IMR-90 (cell line): Measurements from ENCODE around the gene NHEJ1. TPM values are rescaled to one million over a fixed set of nuclear protein-coding genes. Genes with fewer than 3 reads are reported as not detected.

Source experiments
- ATAC-seq: fragments of 200-7000 bp; cut with Tn5 transposase; 2 replicates; pipeline ENCODE4 v1.9.1; 2020; ENCODE audit warnings: low read depth, mild to moderate bottlenecking, moderate library complexity
- BruUV-seq: library from RNA; stranded (reverse); fragments of 400-500 nt; replicated peaks from 2 replicates; lab custom pipeline; 2021; lab: Mats Ljungman, UMichigan
- CTCF ChIA-PET: fragments of 300-600 bp; formaldehyde crosslinking; extraction: SDS; loops from one replicate; lab custom pipeline; 2021; ENCODE audit warnings: antibody characterized with exemption; lab: Yijun Ruan, JAX
- POLR2A ChIA-PET: fragments of 300-600 bp; sonication (Branson Sonifier 250); formaldehyde crosslinking; loops from one replicate; lab custom pipeline; 2022; ENCODE audit warnings: antibody characterized with exemption; ENCODE audit not compliant: unreplicated experiment; lab: Charles Lee
- DNase-seq: peaks from one replicate; pipeline ENCODE4 v3.0.0; 2013
- H2AFZ ChIP-seq: replicated peaks from 2 replicates; pipeline ENCODE3; 2013; ENCODE audit warnings: low read length, mild to moderate bottlenecking; ENCODE audit not compliant: poor library complexity
- H2AK5ac ChIP-seq: 2 replicates; pipeline ENCODE4 v1.6.1; 2013; ENCODE audit warnings: low read depth, low read length, inconsistent platforms
- H2AK9ac ChIP-seq: replicated peaks from 2 replicates; pipeline ENCODE3; 2013; ENCODE audit warnings: mild to moderate bottlenecking, low read depth, low read length, moderate library complexity; ENCODE audit not compliant: poor library complexity
- H2BK120ac ChIP-seq: 2 replicates; pipeline ENCODE4 v1.6.1; 2013; ENCODE audit warnings: low read depth, low read length, inconsistent platforms
- H2BK15ac ChIP-seq: 3 replicates; pipeline ENCODE4 v1.6.1; 2013; ENCODE audit warnings: low read depth, low read length, inconsistent platforms
- H2BK20ac ChIP-seq: 2 replicates; pipeline ENCODE4 v1.6.1; 2013; ENCODE audit warnings: low read depth, mild to moderate bottlenecking, inconsistent platforms, low read length, moderate library complexity
- H2BK5ac ChIP-seq: 2 replicates; pipeline ENCODE4 v1.6.1; 2013; ENCODE audit warnings: mild to moderate bottlenecking, low read depth, low read length, inconsistent platforms; ENCODE audit not compliant: poor library complexity, severe bottlenecking
- H3K14ac ChIP-seq: replicated peaks from 2 replicates; pipeline ENCODE4 v1.6.1; 2013; ENCODE audit warnings: low read depth, low read length, inconsistent platforms
- H3K18ac ChIP-seq: 2 replicates; pipeline ENCODE4 v1.6.1; 2013; ENCODE audit warnings: low read depth, low read length, control low read depth
- H3K23ac ChIP-seq: 2 replicates; pipeline ENCODE4 v1.6.1; 2013; ENCODE audit warnings: low read depth, low read length, inconsistent platforms
- H3K27ac ChIP-seq: 2 replicates; pipeline ENCODE4 v1.5.1; 2013; ENCODE audit warnings: mild to moderate bottlenecking, control low read depth, low read length; ENCODE audit not compliant: insufficient read depth
- H3K27me3 ChIP-seq: 2 replicates; pipeline ENCODE4 v1.6.1; 2013; ENCODE audit warnings: low read length; ENCODE audit not compliant: control insufficient read depth, insufficient read depth
- H3K36me3 ChIP-seq: 2 replicates; pipeline ENCODE4 v1.6.1; 2013; ENCODE audit warnings: low read length, mixed read lengths; ENCODE audit not compliant: control insufficient read depth, insufficient read depth
- H3K4ac ChIP-seq: 2 replicates; pipeline ENCODE4 v1.6.1; 2013; ENCODE audit warnings: low read depth, low read length, inconsistent platforms
- H3K4me1 ChIP-seq: 2 replicates; pipeline ENCODE4 v1.6.1; 2013; ENCODE audit warnings: low read length, mixed read lengths; ENCODE audit not compliant: control insufficient read depth, insufficient read depth
- H3K4me2 ChIP-seq: 2 replicates; pipeline ENCODE4 v1.6.1; 2013; ENCODE audit warnings: low read depth, mild to moderate bottlenecking, control low read depth, low read length, moderate library complexity
- H3K4me3 ChIP-seq: 2 replicates; pipeline ENCODE4 v1.5.1; 2013; ENCODE audit warnings: low read depth, mild to moderate bottlenecking, control low read depth, low read length, moderate library complexity; ENCODE audit not compliant: insufficient read depth
- H3K56ac ChIP-seq: 2 replicates; pipeline ENCODE4 v1.6.1; 2013; ENCODE audit warnings: low read length, inconsistent platforms; ENCODE audit not compliant: insufficient read depth; ENCODE audit errors: extremely low read depth
- H3K79me1 ChIP-seq, 2 experiments: 2 replicates each; pipeline ENCODE4 v1.6.1; 2013; ENCODE audit warnings: low read length in 2 of 2, inconsistent platforms in 1 of 2, low read depth in 1 of 2
- H3K9ac ChIP-seq: 2 replicates; pipeline ENCODE4 v1.6.1; 2013; ENCODE audit warnings: low read depth, low read length, control low read depth
- H3K9me1 ChIP-seq: 2 replicates; pipeline ENCODE4 v1.6.1; 2013; ENCODE audit warnings: low read length, inconsistent platforms; ENCODE audit not compliant: insufficient read depth
- H3K9me3 ChIP-seq: 2 replicates; pipeline ENCODE4 v1.6.1; 2013; ENCODE audit warnings: low read length; ENCODE audit not compliant: control insufficient read depth, insufficient read depth
- H4K20me1 ChIP-seq: 2 replicates; pipeline ENCODE4 v1.6.1; 2013; ENCODE audit warnings: low read length, inconsistent platforms; ENCODE audit not compliant: insufficient read depth
- H4K5ac ChIP-seq: 2 replicates; pipeline ENCODE4 v1.6.1; 2013; ENCODE audit warnings: mild to moderate bottlenecking, low read depth, low read length, control low read depth
- H4K8ac ChIP-seq, 2 experiments: 2 replicates each; pipeline ENCODE4 v1.6.1; 2013; ENCODE audit warnings: low read depth in 2 of 2, low read length in 2 of 2, control low read depth in 1 of 2, inconsistent platforms in 1 of 2
- H4K91ac ChIP-seq: 2 replicates; pipeline ENCODE4 v1.6.1; 2013; ENCODE audit warnings: low read depth, low read length, inconsistent platforms; ENCODE audit not compliant: insufficient read depth
- BHLHE40 ChIP-seq: fragments of 150-350 bp; IDR thresholded peaks from 2 replicates; pipeline ENCODE4 v1.6.1; 2016; ENCODE audit warnings: mild to moderate bottlenecking, low read depth, low read length
- CEBPB ChIP-seq: IDR thresholded peaks from 2 replicates; pipeline ENCODE4 v1.6.1; 2012; ENCODE audit warnings: low read depth, low read length, improper control_type of control experiment
- ELK1 ChIP-seq: fragments of 150-350 bp; IDR thresholded peaks from 2 replicates; pipeline ENCODE4 v1.6.1; 2016; ENCODE audit warnings: low read depth, mild to moderate bottlenecking, low read length, moderate library complexity, borderline replicate concordance
- FOS ChIP-seq: fragments of 150-350 bp; IDR thresholded peaks from 2 replicates; pipeline ENCODE4 v1.6.1; 2016; ENCODE audit warnings: low read depth, low read length
- MAZ ChIP-seq: IDR thresholded peaks from 2 replicates; pipeline ENCODE4 v1.6.1; 2012; ENCODE audit warnings: low read depth, mild to moderate bottlenecking, low read length, improper control_type of control experiment, moderate library complexity, borderline replicate concordance
- MXI1 ChIP-seq: IDR thresholded peaks from 2 replicates; pipeline ENCODE4 v1.6.1; 2012; ENCODE audit warnings: low read depth, mild to moderate bottlenecking, low read length, moderate library complexity, borderline replicate concordance
- POLR2A ChIP-seq: IDR thresholded peaks from 2 replicates; pipeline ENCODE4 v1.6.1; 2012; ENCODE audit warnings: mild to moderate bottlenecking, low read depth, low read length
- RFX5 ChIP-seq: IDR thresholded peaks from 2 replicates; pipeline ENCODE4 v1.8.0; 2012; ENCODE audit warnings: low read depth, mild to moderate bottlenecking, low read length, moderate library complexity
- SMC3 ChIP-seq: fragments of 150-350 bp; IDR thresholded peaks from 2 replicates; pipeline ENCODE4 v1.6.1; 2016; ENCODE audit warnings: low read depth, mild to moderate bottlenecking, antibody characterized with exemption, low read length, moderate library complexity
- WGBS, 2 experiments: methylation state at CpG; one replicate each; pipeline versions ENCODE4 v1.1.5 to v1.1.7; 2013; ENCODE audit warnings: missing lambda C conversion rate in 2 of 2; ENCODE audit not compliant: insufficient read length in 1 of 2; ENCODE audit errors: extremely low coverage in 2 of 2; 5-methylcytosine and 5-hydroxymethylcytosine counted together
- dilution Hi-C: fragments of 300-500 bp; cut with HindIII; formaldehyde crosslinking; loops from one replicate; pipeline ENCODE4 v1.14.3; 2018; ENCODE audit warnings: low sequenced_read_pairs; ENCODE audit not compliant: unreplicated experiment
- in situ Hi-C: fragments of 300-500 bp; cut with MboI; formaldehyde crosslinking; loops from 3 replicates; pipeline ENCODE4 v1.14.3; 2019; ENCODE audit warnings: low sequenced_read_pairs, inconsistent platforms, mixed read lengths
- intact Hi-C: fragments of 100-400 bp; cut with micrococcal nuclease; formaldehyde crosslinking; loops from 2 replicates; pipeline ENCODE4 v1.10.0; 2022
- polyA plus RNA-seq, 3 experiments: library from polyadenylated mRNA; depleted of rRNA; stranded (reverse); fragments of >200 nt; gene quantifications; 2 replicates each; pipeline ENCODE4 v1.2.3, GENCODE V29; 2012; ENCODE audit warnings: low replicate concordance in 1 of 3
- total RNA-seq: library from RNA; depleted of rRNA; stranded (reverse); fragments of >200 nt; gene quantifications from 2 replicates; pipeline ENCODE4 v1.2.3, GENCODE V29; 2012

Gene NHEJ1
- total and polyA plus RNA-seq, 2 of the 4 experiments (the other 2 are of a cell fraction) = 12.5 to 23.1 TPM

GRCh38 chr2:219206328-219207133 lies 45.9 kb upstream of the NHEJ1 start, which contains the start of gene ZFAND2B:
TSS of gene ZFAND2B (plus strand) at chr2:219206782. CDS start at chr2:219206988, 206 bp downstream.
- H3K4me1 ChIP-seq = peaks cover 16% of the 10 kb centered on the region
- H3K56ac ChIP-seq = peak within 1 kb of the TSS; percentile 75
- H3K36me3 ChIP-seq = peaks cover 25% of the 10 kb centered on the region
- peak within 1 kb of the TSS; percentile 84 for H3K4me3 ChIP-seq
- TF ChIP-seq CEBPB = 0 out of 2 replicates have a peak, but pooled peaks have one; percentile 22
- TF ChIP-seq ELK1 = no peak
- TF ChIP-seq BHLHE40 = no peak
- TF ChIP-seq SMC3 = no peak
- peak; percentile 6; the same call in 1 of the 2 replicates for TF ChIP-seq FOS
- TF ChIP-seq POLR2A = peak; percentile 88
- peak; percentile 97 for TF ChIP-seq MAZ
- TF ChIP-seq RFX5 = no peak
- TF ChIP-seq MXI1 = 0 out of 2 replicates have a peak, but pooled peaks have one; percentile 11
- H3K79me1 ChIP-seq = peaks cover 5 to 19% of the 10 kb centered on the region in 2 experiments; a peak in 3 of 4 replicates
- dilution Hi-C loops = no loop called here
- no TSS peak for BruUV-seq
- peak within 1 kb of the TSS; percentile 94 for H3K4ac ChIP-seq
- H3K9me3 ChIP-seq = no peaks in the 10 kb centered on the region
- in situ Hi-C loops = loop anchor here (5.0 kb wide), 1 partner anchor 34 kb away; the partner anchor contains the start of gene SLC23A3
- peak; percentile 88 for DNase-seq
- H2BK20ac ChIP-seq = peak within 1 kb of the TSS; percentile 66; the same call in 1 of the 2 replicates
- H2BK5ac ChIP-seq = peak within 1 kb of the TSS; percentile 97
- ATAC-seq = peak; percentile 96
- H4K5ac ChIP-seq = peak within 1 kb of the TSS; percentile 78
- peak within 1 kb of the TSS; percentile 93 for H3K9ac ChIP-seq
- H4K91ac ChIP-seq = peak within 1 kb of the TSS; percentile 90
- peak within 1 kb of the TSS; percentile 94 for H3K23ac ChIP-seq
- peak within 1 kb of the TSS; percentile 66; the same call in 1 of the 3 replicates for H2BK15ac ChIP-seq
- H2AFZ ChIP-seq = peak within 1 kb of the TSS; percentile 98
- peak within 1 kb of the TSS; percentile 96 for H3K14ac ChIP-seq
- H3K27me3 ChIP-seq = no peaks in the 10 kb centered on the region
- 7% methylated on average over 3 of the region's 76 CpGs; no CpG with 5 or more reads in 1 of the 2 experiments for WGBS, 2 experiments
- ChIA-PET CTCF (interaction anchor here (0.6 to 1.1 kb wide), 4 partner anchors 12 to 71 kb away, joined by 3 read pairs; partner anchors contain the start of gene ABCB6), POLR2A (interaction anchor here (0.6 to 0.7 kb wide), 4 partner anchors 11 to 1052 kb away, joined by 3 to 5 read pairs (median 4); partner anchors contain the start of gene CNPPD1)
- H3K27ac ChIP-seq = peak within 1 kb of the TSS; percentile 96
- H2BK120ac ChIP-seq = peak within 1 kb of the TSS; percentile 90
- H3K4me2 ChIP-seq = peak within 1 kb of the TSS; percentile 99
- peaks cover 9% of the 10 kb centered on the region; the same call in 1 of the 2 replicates for H4K20me1 ChIP-seq
- H4K8ac ChIP-seq = peak within 1 kb of the TSS; percentile 51 to 92
- H2AK5ac ChIP-seq = peak within 1 kb of the TSS; percentile 84
- H3K9me1 ChIP-seq = peaks cover 8% of the 10 kb centered on the region; the same call in 1 of the 2 replicates
- intact Hi-C loops = loop anchor here (1.0 to 2.0 kb wide), 2 partner anchors 30 to 46 kb away; partner anchors contain the start of genes CNPPD1 and NHEJ1
- peak within 1 kb of the TSS; percentile 95 for H2AK9ac ChIP-seq
- peak within 1 kb of the TSS; percentile 88 for H3K18ac ChIP-seq
